Measurements from ENCODE around the gene ZNF235.
"Not testable (repeated sequence)": the region's sequence is repeated elsewhere in the genome, so short reads cannot be mapped to it uniquely, and the experiment has no call there.

The ZNF235 gene

GRCh38 chr19:44260343-44260681 is 44.5 kb downstream of the ZNF235 start:
- no peak for DNase-seq (ENCODE audit: low spot score)
- no peaks in the 10 kb centered on the region for H3K36me3 ChIP-seq (ENCODE audit: low read depth)
- peak; percentile 24; the same call in 1 of the 3 replicates for ATAC-seq (ENCODE audit: low read depth)
- TF ChIP-seq CTCF (IDR thresholded peaks at IDR 0.05; ENCODE audit: poor library complexity, severe bottlenecking), result no peak
- H3K4me1 ChIP-seq (ENCODE audit: insufficient read depth, poor library complexity, severe bottlenecking), result no peaks in the 10 kb centered on the region
- peak overlapping the region; percentile 21 for H3K4me3 ChIP-seq (ENCODE audit: severe bottlenecking)
- H3K9me3 ChIP-seq (ENCODE audit: severe bottlenecking), result peaks cover 4% of the 10 kb centered on the region
- no peak overlapping the region for H3K27ac ChIP-seq (ENCODE audit: poor library complexity, severe bottlenecking)
- no peaks in the 10 kb centered on the region for H3K27me3 ChIP-seq (ENCODE audit: insufficient read depth, poor library complexity, severe bottlenecking)

- no peak for TF ChIP-seq CTCF (IDR thresholded peaks at IDR 0.05; ENCODE audit: poor library complexity, severe bottlenecking)
- no peak overlapping the region for H3K4me3 ChIP-seq (ENCODE audit: severe bottlenecking)
- no peak for DNase-seq (ENCODE audit: low spot score)
- no peaks in the 10 kb centered on the region for H3K4me1 ChIP-seq (ENCODE audit: insufficient read depth, poor library complexity, severe bottlenecking)
- ATAC-seq (ENCODE audit: low read depth), result no peak
- no peaks in the 10 kb centered on the region for H3K27me3 ChIP-seq (ENCODE audit: insufficient read depth, poor library complexity, severe bottlenecking)
- H3K27ac ChIP-seq (ENCODE audit: poor library complexity, severe bottlenecking), result no peak overlapping the region
- no peaks in the 10 kb centered on the region for H3K36me3 ChIP-seq (ENCODE audit: low read depth)
- H3K9me3 ChIP-seq (ENCODE audit: severe bottlenecking), result peaks cover 4% of the 10 kb centered on the region
Measured at GRCh38 chr19:44258835-44259413, 45.9 kb downstream of the ZNF235 start.

- Histone ChIP-seq H3K4me3 (ENCODE audit: severe bottlenecking) (no peak overlapping the region), H3K36me3 (ENCODE audit: low read depth) (no peaks in the 10 kb centered on the region), H3K27me3 (ENCODE audit: insufficient read depth, poor library complexity, severe bottlenecking) (no peaks in the 10 kb centered on the region), H3K27ac (ENCODE audit: poor library complexity, severe bottlenecking) (no peak overlapping the region), H3K4me1 (ENCODE audit: insufficient read depth, poor library complexity, severe bottlenecking) (no peaks in the 10 kb centered on the region), H3K9me3 (ENCODE audit: severe bottlenecking) (peaks cover 4% of the 10 kb centered on the region)
- no peak for TF ChIP-seq CTCF (IDR thresholded peaks at IDR 0.05; ENCODE audit: poor library complexity, severe bottlenecking)
- DNase-seq (ENCODE audit: low spot score) (no peak), ATAC-seq (ENCODE audit: low read depth) (no peak)
Measured at GRCh38 chr19:44258136-44258535, 46.7 kb downstream of the ZNF235 start.

GRCh38 chr19:44255705-44256411 is 49.0 kb downstream of the ZNF235 start:
- peaks cover 8% of the 10 kb centered on the region for H3K9me3 ChIP-seq (ENCODE audit: severe bottlenecking)
- DNase-seq (ENCODE audit: low spot score), result no peak
- H3K27ac ChIP-seq (ENCODE audit: poor library complexity, severe bottlenecking), result no peak overlapping the region
- no peak overlapping the region for H3K4me3 ChIP-seq (ENCODE audit: severe bottlenecking)
- TF ChIP-seq CTCF (IDR thresholded peaks at IDR 0.05; ENCODE audit: poor library complexity, severe bottlenecking), result no peak
- no peaks in the 10 kb centered on the region for H3K36me3 ChIP-seq (ENCODE audit: low read depth)
- no peaks in the 10 kb centered on the region for H3K4me1 ChIP-seq (ENCODE audit: insufficient read depth, poor library complexity, severe bottlenecking)
- ATAC-seq (ENCODE audit: low read depth), result no peak
- H3K27me3 ChIP-seq (ENCODE audit: insufficient read depth, poor library complexity, severe bottlenecking), result no peaks in the 10 kb centered on the region

GRCh38 chr19:44254496-44254895 is 50.3 kb downstream of the ZNF235 start:
- no peak overlapping the region for H3K27ac ChIP-seq (ENCODE audit: poor library complexity, severe bottlenecking)
- ATAC-seq (ENCODE audit: low read depth), result no peak
- no peaks in the 10 kb centered on the region for H3K27me3 ChIP-seq (ENCODE audit: insufficient read depth, poor library complexity, severe bottlenecking)
- H3K36me3 ChIP-seq (ENCODE audit: low read depth), result no peaks in the 10 kb centered on the region
- no peaks in the 10 kb centered on the region for H3K4me1 ChIP-seq (ENCODE audit: insufficient read depth, poor library complexity, severe bottlenecking)
- no peak overlapping the region for H3K4me3 ChIP-seq (ENCODE audit: severe bottlenecking)
- DNase-seq (ENCODE audit: low spot score), result no peak
- TF ChIP-seq CTCF (IDR thresholded peaks at IDR 0.05; ENCODE audit: poor library complexity, severe bottlenecking), result no peak
- H3K9me3 ChIP-seq (ENCODE audit: severe bottlenecking), result peaks cover 16% of the 10 kb centered on the region

GRCh38 chr19:44253392-44253791 is 51.4 kb downstream of the ZNF235 start:
- H3K9me3 ChIP-seq (ENCODE audit: severe bottlenecking), result peaks cover 16% of the 10 kb centered on the region
- DNase-seq (ENCODE audit: low spot score); H3K4me3 ChIP-seq (ENCODE audit: severe bottlenecking); ATAC-seq (ENCODE audit: low read depth); H3K36me3 ChIP-seq (ENCODE audit: low read depth); H3K27ac ChIP-seq (ENCODE audit: poor library complexity, severe bottlenecking); H3K4me1 ChIP-seq (ENCODE audit: insufficient read depth, poor library complexity, severe bottlenecking); H3K27me3 ChIP-seq (ENCODE audit: insufficient read depth, poor library complexity, severe bottlenecking): not testable (repeated sequence)

- Histone ChIP-seq H3K9me3 (ENCODE audit: severe bottlenecking) (peaks cover 18% of the 10 kb centered on the region), H3K36me3 (ENCODE audit: low read depth) (peaks cover 11% of the 10 kb centered on the region)
- ATAC-seq (ENCODE audit: low read depth); H3K27ac ChIP-seq (ENCODE audit: poor library complexity, severe bottlenecking); DNase-seq (ENCODE audit: low spot score); H3K4me3 ChIP-seq (ENCODE audit: severe bottlenecking); H3K27me3 ChIP-seq (ENCODE audit: insufficient read depth, poor library complexity, severe bottlenecking); H3K4me1 ChIP-seq (ENCODE audit: insufficient read depth, poor library complexity, severe bottlenecking): not testable (repeated sequence)
Measured at GRCh38 chr19:44252332-44252731, 52.5 kb downstream of the ZNF235 start.
